Neural crest cell (in vitro differentiated cells): Measurements from ENCODE around the gene SCG2. TPM values are rescaled to one million over a fixed set of nuclear protein-coding genes. Genes with fewer than 3 reads are reported as not detected.

Experiments
- DNase-seq: peaks from one replicate; pipeline ENCODE4 v3.0.0; 2021; ENCODE audit warnings: low read depth, mixed read lengths, low spot score
- H3K27ac Mint-ChIP-seq: one replicate; pipeline ENCODE4 v1.8.0; 2021; ENCODE audit warnings: mild to moderate bottlenecking, mixed read lengths; ENCODE audit not compliant: unreplicated experiment
- H3K27me3 Mint-ChIP-seq: 2 replicates; pipeline ENCODE4 v1.8.0; 2021; ENCODE audit warnings: low read depth, mild to moderate bottlenecking, mixed read lengths
- H3K36me3 Mint-ChIP-seq: 2 replicates; pipeline ENCODE4 v1.8.0; 2021; ENCODE audit warnings: low read depth, mild to moderate bottlenecking, mixed read lengths
- H3K4me1 Mint-ChIP-seq: 2 replicates; pipeline ENCODE4 v1.8.0; 2021; ENCODE audit warnings: mixed read lengths
- H3K4me3 Mint-ChIP-seq: one replicate; pipeline ENCODE4 v1.8.0; 2021; ENCODE audit warnings: mild to moderate bottlenecking, mixed read lengths
- H3K9me3 Mint-ChIP-seq: 2 replicates; pipeline ENCODE4 v1.8.0; 2021; ENCODE audit warnings: mixed read lengths
- CTCF ChIP-seq: fragments of 200-600 bp; sonication (generic); conservative IDR thresholded peaks from 2 replicates; pipeline ENCODE4 v1.5.0; 2021; ENCODE audit warnings: antibody characterized with exemption, mild to moderate bottlenecking
- total RNA-seq: library from RNA; stranded (reverse); gene quantifications from 2 replicates; pipeline ENCODE4 v1.2.1, GENCODE V29; 2021

SCG2 gene
- total RNA-seq, 1 donor from 2014 or later = 8.8 TPM

- H3K36me3 Mint-ChIP-seq = peaks cover 3% of the 10 kb centered on the region
- H3K4me1 Mint-ChIP-seq = peaks cover 38% of the 10 kb centered on the region
- H3K27me3 Mint-ChIP-seq = no peaks in the 10 kb centered on the region
- no peak for DNase-seq
- no peak overlapping the region for H3K27ac Mint-ChIP-seq
- no peak for TF ChIP-seq CTCF
- H3K4me3 Mint-ChIP-seq = no peak overlapping the region
- no peaks in the 10 kb centered on the region for H3K9me3 Mint-ChIP-seq
Observed at GRCh38 chr2:223576873-223577272, 25.3 kb downstream of the SCG2 start.

- Mint-ChIP-seq H3K27ac (no peak overlapping the region), H3K9me3 (peaks cover 2% of the 10 kb centered on the region), H3K27me3 (no peaks in the 10 kb centered on the region), H3K4me1 (no peaks in the 10 kb centered on the region), H3K4me3 (no peak overlapping the region), H3K36me3 (peaks cover 2% of the 10 kb centered on the region)
- TF ChIP-seq CTCF = no peak
- DNase-seq = no peak
Observed at GRCh38 chr2:223570784-223571183, 31.4 kb downstream of the SCG2 start.

- TF ChIP-seq CTCF = no peak
Observed at GRCh38 chr2:223566396-223566795, 35.8 kb downstream of the SCG2 start.

GRCh38 chr2:223563462-223563861, 38.7 kb downstream of the SCG2 start:
- Mint-ChIP-seq H3K4me3 (no peak overlapping the region), H3K27me3 (no peaks in the 10 kb centered on the region), H3K36me3 (peaks cover 2% of the 10 kb centered on the region), H3K9me3 (peaks cover 2% of the 10 kb centered on the region), H3K27ac (peak overlapping the region; percentile 90), H3K4me1 (peaks cover 29% of the 10 kb centered on the region)
- no peak for DNase-seq
- no peak for TF ChIP-seq CTCF

More at GRCh38 chr2:223566396-223566795, 35.8 kb downstream of the SCG2 start:
- H3K9me3 Mint-ChIP-seq = peaks cover 2% of the 10 kb centered on the region
- H3K4me1 Mint-ChIP-seq = peaks cover 11% of the 10 kb centered on the region
- no peak for DNase-seq
- no peaks in the 10 kb centered on the region for H3K27me3 Mint-ChIP-seq
- no peak overlapping the region for H3K4me3 Mint-ChIP-seq
- no peak overlapping the region for H3K27ac Mint-ChIP-seq
- peaks cover 2% of the 10 kb centered on the region for H3K36me3 Mint-ChIP-seq

- no peak overlapping the region for H3K27ac Mint-ChIP-seq
- TF ChIP-seq CTCF = no peak
- no peaks in the 10 kb centered on the region for H3K36me3 Mint-ChIP-seq
- peaks cover 29% of the 10 kb centered on the region for H3K4me1 Mint-ChIP-seq
- no peaks in the 10 kb centered on the region for H3K9me3 Mint-ChIP-seq
- H3K27me3 Mint-ChIP-seq = no peaks in the 10 kb centered on the region
- DNase-seq = no peak
- H3K4me3 Mint-ChIP-seq = no peak overlapping the region
Observed at GRCh38 chr2:223562078-223562477, 40.1 kb downstream of the SCG2 start.
